ENCODE results near the gene KRT33A. TPM values are rescaled to one million over a fixed set of nuclear protein-coding genes. Genes with fewer than 3 reads are reported as not detected.

Gene KRT33A
- total and polyA plus RNA-seq, 8 donors, result not detected

GRCh38 chr17:41340494-41340893 is 10.1 kb downstream of the KRT33A start:
- Histone ChIP-seq H3K27me3 (no peaks in the 10 kb centered on the region), H3K4me1 (peaks cover 0 to 14% of the 10 kb centered on the region in 2 donors), H3K9me3 (peaks cover 0 to 7% of the 10 kb centered on the region in 2 donors), H3K4me3 (no peak overlapping the region), H3K36me3 (no peaks in the 10 kb centered on the region), H3K27ac (no peak overlapping the region)
- ATAC-seq (peak; percentile 43), DNase-seq (no peak)
- no peak for TF ChIP-seq CTCF (IDR thresholded peaks at IDR 0.05)
- intact Hi-C loops (cut with DNase I), result no loop called here

GRCh38 chr17:41339571-41340172 is 11.0 kb downstream of the KRT33A start:
- H3K36me3 ChIP-seq, result no peaks in the 10 kb centered on the region
- H3K4me1 ChIP-seq, result peaks cover 0 to 14% of the 10 kb centered on the region in 2 donors
- TF ChIP-seq CTCF (IDR thresholded peaks at IDR 0.05), result no peak
- no peak overlapping the region for H3K4me3 ChIP-seq
- H3K27me3 ChIP-seq, result no peaks in the 10 kb centered on the region
- intact Hi-C loops (cut with DNase I), result no loop called here
- H3K27ac ChIP-seq, result no peak overlapping the region
- peaks cover 0 to 7% of the 10 kb centered on the region in 2 donors for H3K9me3 ChIP-seq
- ATAC-seq, result peak; percentile 27
- no peak for DNase-seq

GRCh38 chr17:41338961-41339485 is 11.6 kb downstream of the KRT33A start:
- H3K27ac ChIP-seq, result peak overlapping the region in 1 of 2 donors; percentile 8
- peaks cover 0 to 14% of the 10 kb centered on the region in 2 donors for H3K4me1 ChIP-seq
- DNase-seq (peak in 1 of 4 donors; percentile 46), ATAC-seq (peak; percentile 79)
- H3K9me3 ChIP-seq, result peaks cover 0 to 7% of the 10 kb centered on the region in 2 donors
- no peak for TF ChIP-seq CTCF (IDR thresholded peaks at IDR 0.05)
- no peaks in the 10 kb centered on the region for H3K27me3 ChIP-seq
- intact Hi-C loops (cut with DNase I), result no loop called here
- H3K36me3 ChIP-seq, result no peaks in the 10 kb centered on the region
- H3K4me3 ChIP-seq, result no peak overlapping the region

- DNase-seq, result no peak
- intact Hi-C loops (cut with DNase I), result no loop called here
- no peak overlapping the region for H3K4me3 ChIP-seq
- H3K27ac ChIP-seq, result no peak overlapping the region
- H3K4me1 ChIP-seq, result peaks cover 0 to 14% of the 10 kb centered on the region in 2 donors
- ATAC-seq, result no peak
- no peaks in the 10 kb centered on the region for H3K27me3 ChIP-seq
- H3K36me3 ChIP-seq, result no peaks in the 10 kb centered on the region
- H3K9me3 ChIP-seq, result no peaks in the 10 kb centered on the region
- no peak for TF ChIP-seq CTCF (IDR thresholded peaks at IDR 0.05)
Observed at GRCh38 chr17:41335747-41336146, 14.9 kb downstream of the KRT33A start.

GRCh38 chr17:41334385-41335305 is 16.0 kb downstream of the KRT33A start:
- no peak for ATAC-seq
- no peak overlapping the region for H3K27ac ChIP-seq
- intact Hi-C loops (cut with DNase I), result no loop called here

More at GRCh38 chr17:41334385-41335305, 16.0 kb downstream of the KRT33A start:
- TF ChIP-seq CTCF (IDR thresholded peaks at IDR 0.05), result no peak
- H3K9me3 ChIP-seq, result no peaks in the 10 kb centered on the region
- H3K4me1 ChIP-seq, result peaks cover 0 to 7% of the 10 kb centered on the region in 2 donors
- H3K4me3 ChIP-seq, result no peak overlapping the region
- no peaks in the 10 kb centered on the region for H3K36me3 ChIP-seq
- no peaks in the 10 kb centered on the region for H3K27me3 ChIP-seq
- DNase-seq, result no peak

All from left lung (tissue), 10 donors.